ENCODE data around the gene MYH3.

Gene MYH3

DNA sequence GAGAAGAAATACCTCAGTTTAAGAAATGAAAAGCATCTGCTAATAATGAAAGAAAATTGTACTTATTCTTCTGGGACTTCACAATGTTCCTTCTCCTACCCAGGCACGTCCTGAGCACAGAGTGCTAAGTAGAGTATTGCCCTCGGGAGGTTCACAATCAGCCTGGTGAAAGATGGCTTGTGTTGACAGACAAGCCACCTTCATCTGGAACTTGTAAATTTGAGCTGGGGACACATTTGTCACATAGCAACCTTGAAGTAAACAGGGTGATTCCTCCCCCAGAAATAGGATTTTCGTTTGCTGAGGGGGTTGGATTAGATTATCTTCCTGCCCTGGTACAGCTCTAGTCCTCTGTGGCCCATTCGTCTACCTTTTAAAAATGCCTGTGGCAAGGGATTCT, 73.3 kb downstream of the MYH3 start:
- no peaks in the 10 kb centered on the region for H3K79me2 ChIP-seq (ENCODE audit: control insufficient read depth, low read length)
- no peaks in the 10 kb centered on the region for H3F3A ChIP-seq (ENCODE audit: control insufficient read depth, insufficient read depth)
- H4K20me1 ChIP-seq (ENCODE audit: control insufficient read depth, insufficient read depth, low read depth, low read length) = no peaks in the 10 kb centered on the region
- no peaks in the 10 kb centered on the region for H3K9me3 ChIP-seq (ENCODE audit: control insufficient read depth, insufficient read depth, low read length)
- no peak overlapping the region for H3K4me3 ChIP-seq (ENCODE audit: low read length)
- no peaks in the 10 kb centered on the region for H3K9me2 ChIP-seq (replicated peaks; ENCODE audit: control insufficient read depth, low read length)
- H3K4me2 ChIP-seq (ENCODE audit: low read length) = no peak overlapping the region
- no peaks in the 10 kb centered on the region; the same call in 1 of the 2 replicates for H3K27me3 ChIP-seq (ENCODE audit: control insufficient read depth, low read length)
- no peaks in the 10 kb centered on the region for H3K36me3 ChIP-seq (ENCODE audit: control insufficient read depth, low read length)
- TF ChIP-seq, protein P1, sequence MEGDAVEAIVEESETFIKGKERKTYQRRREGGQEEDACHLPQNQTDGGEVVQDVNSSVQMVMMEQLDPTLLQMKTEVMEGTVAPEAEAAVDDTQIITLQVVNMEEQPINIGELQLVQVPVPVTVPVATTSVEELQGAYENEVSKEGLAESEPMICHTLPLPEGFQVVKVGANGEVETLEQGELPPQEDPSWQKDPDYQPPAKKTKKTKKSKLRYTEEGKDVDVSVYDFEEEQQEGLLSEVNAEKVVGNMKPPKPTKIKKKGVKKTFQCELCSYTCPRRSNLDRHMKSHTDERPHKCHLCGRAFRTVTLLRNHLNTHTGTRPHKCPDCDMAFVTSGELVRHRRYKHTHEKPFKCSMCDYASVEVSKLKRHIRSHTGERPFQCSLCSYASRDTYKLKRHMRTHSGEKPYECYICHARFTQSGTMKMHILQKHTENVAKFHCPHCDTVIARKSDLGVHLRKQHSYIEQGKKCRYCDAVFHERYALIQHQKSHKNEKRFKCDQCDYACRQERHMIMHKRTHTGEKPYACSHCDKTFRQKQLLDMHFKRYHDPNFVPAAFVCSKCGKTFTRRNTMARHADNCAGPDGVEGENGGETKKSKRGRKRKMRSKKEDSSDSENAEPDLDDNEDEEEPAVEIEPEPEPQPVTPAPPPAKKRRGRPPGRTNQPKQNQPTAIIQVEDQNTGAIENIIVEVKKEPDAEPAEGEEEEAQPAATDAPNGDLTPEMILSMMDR (IDR thresholded peaks at IDR 0.05; ENCODE audit: low read depth, low read length, poor library complexity, severe bottlenecking) = no peak
- no peak for TF ChIP-seq EZH2phosphoT487 (IDR thresholded peaks at IDR 0.05; ENCODE audit: borderline replicate concordance, low read length)
- H3K4me1 ChIP-seq (ENCODE audit: control insufficient read depth, low read length) = no peaks in the 10 kb centered on the region
- no peak overlapping the region for H3K27ac ChIP-seq (ENCODE audit: low read depth, low read length)

DNA sequence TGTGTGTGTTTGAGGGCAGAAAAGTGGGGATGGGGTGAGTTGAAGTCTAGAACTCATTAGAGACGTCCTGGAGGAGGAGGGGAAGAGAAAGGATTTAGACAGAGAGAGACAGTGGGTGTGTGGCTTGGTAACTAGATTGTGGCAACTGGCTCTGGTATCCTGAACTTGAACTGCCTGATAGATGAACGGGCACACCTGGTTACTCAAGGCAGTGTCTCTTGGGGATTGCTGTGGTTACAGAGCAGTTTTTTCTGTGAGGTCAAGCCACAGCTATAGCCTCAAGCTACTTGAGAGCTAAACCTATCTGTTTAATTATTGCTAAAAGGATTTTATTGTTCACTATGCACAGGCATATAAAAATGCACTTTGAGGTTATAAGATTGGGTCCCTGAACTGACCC, 77.8 kb downstream of the MYH3 start:
- no peaks in the 10 kb centered on the region for H3K4me1 ChIP-seq (ENCODE audit: control insufficient read depth, low read length)
- H3K27ac ChIP-seq (ENCODE audit: low read depth, low read length) = no peak overlapping the region
- no peak overlapping the region for H3K4me3 ChIP-seq (ENCODE audit: low read length)
- H3K4me2 ChIP-seq (ENCODE audit: low read length) = no peak overlapping the region
- H3K9me2 ChIP-seq (replicated peaks; ENCODE audit: control insufficient read depth, low read length) = no peaks in the 10 kb centered on the region
- no peaks in the 10 kb centered on the region for H3K36me3 ChIP-seq (ENCODE audit: control insufficient read depth, low read length)
- no peaks in the 10 kb centered on the region for H3K79me2 ChIP-seq (ENCODE audit: control insufficient read depth, low read length)
- TF ChIP-seq EZH2phosphoT487 (IDR thresholded peaks at IDR 0.05; ENCODE audit: borderline replicate concordance, low read length) = no peak
- TF ChIP-seq, protein P1 (IDR thresholded peaks at IDR 0.05; ENCODE audit: low read depth, low read length, poor library complexity, severe bottlenecking) = no peak
- no peaks in the 10 kb centered on the region for H4K20me1 ChIP-seq (ENCODE audit: control insufficient read depth, insufficient read depth, low read depth, low read length)
- H3K27me3 ChIP-seq (ENCODE audit: control insufficient read depth, low read length) = no peaks in the 10 kb centered on the region; the same call in 1 of the 2 replicates
- no peaks in the 10 kb centered on the region for H3K9me3 ChIP-seq (ENCODE audit: control insufficient read depth, insufficient read depth, low read length)
- no peaks in the 10 kb centered on the region for H3F3A ChIP-seq (ENCODE audit: control insufficient read depth, insufficient read depth)

Measured in DOHH2 (cell line).